ENCODE data around the gene EVI5L. TPM values are rescaled to one million over a fixed set of nuclear protein-coding genes. Genes with fewer than 3 reads are reported as not detected.
"Not testable (repeated sequence)": the region's sequence is repeated elsewhere in the genome, so short reads cannot be mapped to it uniquely, and the experiment has no call there.

EVI5L gene
- total RNA-seq, 1 experiment from 2014 or later: 12.2 TPM

- CTCF ChIA-PET: no interaction called here
- no peak overlapping the region for H3K4me3 Mint-ChIP-seq (ENCODE audit: low read depth, unreplicated experiment)
- H3K4me1 Mint-ChIP-seq (ENCODE audit: low read depth, unreplicated experiment): peaks cover 12% of the 10 kb centered on the region
- BruUV-seq (replicated peaks): no TSS peak
- intact Hi-C loops (cut with micrococcal nuclease; ENCODE audit: unreplicated experiment): no loop called here
- no peak for DNase-seq
- no peaks in the 10 kb centered on the region for H3K9me3 Mint-ChIP-seq (ENCODE audit: low read depth, unreplicated experiment)
- no peak for TF ChIP-seq CTCF (IDR thresholded peaks at IDR 0.05; ENCODE audit: unreplicated experiment)
- H3K27me3 Mint-ChIP-seq (ENCODE audit: unreplicated experiment): peaks cover 13% of the 10 kb centered on the region
- no peak overlapping the region for H3K27ac Mint-ChIP-seq (ENCODE audit: unreplicated experiment)
- H3K36me3 Mint-ChIP-seq (ENCODE audit: insufficient read depth, unreplicated experiment): no peaks in the 10 kb centered on the region
Observed at GRCh38 chr19:7789447-7789846, 40.6 kb upstream of the EVI5L start.

GRCh38 chr19:7790416-7790815, 39.6 kb upstream of the EVI5L start:
- H3K9me3 Mint-ChIP-seq (ENCODE audit: low read depth, unreplicated experiment): no peaks in the 10 kb centered on the region
- DNase-seq: no peak
- H3K4me1 Mint-ChIP-seq (ENCODE audit: low read depth, unreplicated experiment): peaks cover 12% of the 10 kb centered on the region
- no TSS peak for BruUV-seq (replicated peaks)
- peaks cover 12% of the 10 kb centered on the region for H3K27me3 Mint-ChIP-seq (ENCODE audit: unreplicated experiment)
- no peak overlapping the region for H3K4me3 Mint-ChIP-seq (ENCODE audit: low read depth, unreplicated experiment)
- H3K27ac Mint-ChIP-seq (ENCODE audit: unreplicated experiment): no peak overlapping the region
- intact Hi-C loops (cut with micrococcal nuclease; ENCODE audit: unreplicated experiment): loop anchor here (10.0 kb wide), 1 partner anchor 436 kb away; no protein-coding TSS in a partner anchor
- TF ChIP-seq CTCF (IDR thresholded peaks at IDR 0.05; ENCODE audit: unreplicated experiment): no peak
- H3K36me3 Mint-ChIP-seq (ENCODE audit: insufficient read depth, unreplicated experiment): no peaks in the 10 kb centered on the region
- CTCF ChIA-PET: interaction anchor here (0.6 kb wide), 1 partner anchor 16 kb away, joined by 3 read pairs; no protein-coding TSS in a partner anchor

- Mint-ChIP-seq H3K4me3 (ENCODE audit: low read depth, unreplicated experiment) (no peak overlapping the region), H3K36me3 (ENCODE audit: insufficient read depth, unreplicated experiment) (no peaks in the 10 kb centered on the region), H3K27me3 (ENCODE audit: unreplicated experiment) (peaks cover 15% of the 10 kb centered on the region), H3K4me1 (ENCODE audit: low read depth, unreplicated experiment) (peaks cover 12% of the 10 kb centered on the region), H3K9me3 (ENCODE audit: low read depth, unreplicated experiment) (no peaks in the 10 kb centered on the region), H3K27ac (ENCODE audit: unreplicated experiment) (no peak overlapping the region)
- CTCF ChIA-PET: interaction anchor here (1.3 kb wide), 1 partner anchor 111 kb away, joined by 4 read pairs; the partner anchor contains the start of gene TRAPPC5
- no peak for TF ChIP-seq CTCF (IDR thresholded peaks at IDR 0.05; ENCODE audit: unreplicated experiment)
- no TSS peak for BruUV-seq (replicated peaks)
- DNase-seq: peak; percentile 38
- intact Hi-C loops (cut with micrococcal nuclease; ENCODE audit: unreplicated experiment): loop anchor here (10.0 kb wide), 1 partner anchor 437 kb away; no protein-coding TSS in a partner anchor
Observed at GRCh38 chr19:7792281-7792680, 37.7 kb upstream of the EVI5L start.

GRCh38 chr19:7792701-7793100, 37.3 kb upstream of the EVI5L start:
- DNase-seq; H3K36me3 Mint-ChIP-seq (ENCODE audit: insufficient read depth, unreplicated experiment); H3K9me3 Mint-ChIP-seq (ENCODE audit: low read depth, unreplicated experiment); BruUV-seq (replicated peaks); H3K4me3 Mint-ChIP-seq (ENCODE audit: low read depth, unreplicated experiment); H3K27ac Mint-ChIP-seq (ENCODE audit: unreplicated experiment): not testable (repeated sequence)
- CTCF ChIA-PET: interaction anchor here (1.3 kb wide), 1 partner anchor 112 kb away, joined by 4 read pairs; the partner anchor contains the start of gene TRAPPC5
- peaks cover 15% of the 10 kb centered on the region for H3K27me3 Mint-ChIP-seq (ENCODE audit: unreplicated experiment)
- peaks cover 12% of the 10 kb centered on the region for H3K4me1 Mint-ChIP-seq (ENCODE audit: low read depth, unreplicated experiment)
- intact Hi-C loops (cut with micrococcal nuclease; ENCODE audit: unreplicated experiment): loop anchor here (10.0 kb wide), 1 partner anchor 438 kb away; no protein-coding TSS in a partner anchor

- Mint-ChIP-seq H3K27ac (ENCODE audit: unreplicated experiment) (no peak overlapping the region), H3K27me3 (ENCODE audit: unreplicated experiment) (peaks cover 13% of the 10 kb centered on the region), H3K36me3 (ENCODE audit: insufficient read depth, unreplicated experiment) (no peaks in the 10 kb centered on the region), H3K4me1 (ENCODE audit: low read depth, unreplicated experiment) (peaks cover 12% of the 10 kb centered on the region), H3K9me3 (ENCODE audit: low read depth, unreplicated experiment) (no peaks in the 10 kb centered on the region), H3K4me3 (ENCODE audit: low read depth, unreplicated experiment) (no peak overlapping the region)
- intact Hi-C loops (cut with micrococcal nuclease; ENCODE audit: unreplicated experiment): loop anchor here (10.0 kb wide), 1 partner anchor 439 kb away; no protein-coding TSS in a partner anchor
- no peak for TF ChIP-seq CTCF (IDR thresholded peaks at IDR 0.05; ENCODE audit: unreplicated experiment)
- DNase-seq: no peak
- BruUV-seq (replicated peaks): no TSS peak
- CTCF ChIA-PET: no interaction called here
Observed at GRCh38 chr19:7793493-7793892, 36.5 kb upstream of the EVI5L start.
